Activated T-helper 9 cell treated with anti-CD3 and anti-CD28 coated beads, Interleukin-2, amount 50 U/mL, for 16 hours (primary cell): ENCODE measurements around the gene IQCM.

ENCODE experiments used
- DNase-seq: peaks from one replicate; pipeline ENCODE4 v3.0.0-alpha.2; 2020; ENCODE audit warnings: low read depth

IQCM gene

DNA sequence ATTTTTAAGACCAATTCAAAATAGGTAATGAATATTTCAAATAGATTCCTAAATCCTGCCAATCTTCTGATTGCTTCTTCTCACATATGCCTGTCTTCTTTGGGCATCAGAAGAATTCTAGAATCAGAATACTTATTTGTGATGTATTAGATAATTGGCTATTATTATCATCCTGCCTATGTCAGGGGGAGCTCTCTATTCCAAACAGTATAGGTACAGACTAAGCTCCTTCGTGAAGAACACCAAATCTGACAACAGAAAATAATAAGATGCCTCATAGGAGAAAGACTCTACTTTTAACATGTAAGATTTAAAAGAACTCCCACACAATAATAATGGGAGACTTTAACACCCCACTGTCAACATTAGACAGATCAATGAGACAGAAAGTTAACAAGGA is at the start of gene IQCM:
Gene IQCM, minus strand, starts transcription at position 101 of the 400 bp plus-strand sequence. CDS start 73,152 bp downstream, outside the sequence.
- DNase-seq: no peak

- no peak for DNase-seq
These were observed 41.8 kb upstream of the IQCM start for GRCh38 chr4:149857446-149857845.

GRCh38 chr4:149845743-149846142 is 30.1 kb upstream of the IQCM start:
- no peak for DNase-seq

- DNase-seq: no peak
These were observed 26.0 kb upstream of the IQCM start for GRCh38 chr4:149841686-149842085.

GRCh38 chr4:149838036-149838435 is 22.4 kb upstream of the IQCM start:
- no peak for DNase-seq

GRCh38 chr4:149836546-149836945 is 20.9 kb upstream of the IQCM start:
- no peak for DNase-seq

DNA sequence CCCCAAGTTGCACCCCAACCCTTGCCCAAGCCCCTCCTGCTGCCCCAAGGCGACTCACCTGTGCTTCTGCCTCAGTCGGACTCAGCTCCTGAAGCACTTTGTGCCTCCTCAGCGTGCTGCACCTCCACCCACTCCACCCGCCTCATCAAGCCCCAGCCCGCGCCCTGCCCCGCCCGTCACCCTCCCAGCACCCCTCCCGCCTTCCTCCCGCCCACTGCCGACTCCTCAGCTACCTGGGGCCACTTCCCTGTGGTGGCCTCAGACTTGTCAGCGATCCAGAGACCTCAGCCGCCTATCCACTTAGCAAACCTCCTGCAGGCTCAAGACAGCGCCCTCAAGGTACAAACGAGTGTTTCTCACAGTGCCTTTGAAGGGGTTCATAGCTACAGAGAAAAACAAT is 19.6 kb upstream of the IQCM start:
- DNase-seq: no peak

DNA sequence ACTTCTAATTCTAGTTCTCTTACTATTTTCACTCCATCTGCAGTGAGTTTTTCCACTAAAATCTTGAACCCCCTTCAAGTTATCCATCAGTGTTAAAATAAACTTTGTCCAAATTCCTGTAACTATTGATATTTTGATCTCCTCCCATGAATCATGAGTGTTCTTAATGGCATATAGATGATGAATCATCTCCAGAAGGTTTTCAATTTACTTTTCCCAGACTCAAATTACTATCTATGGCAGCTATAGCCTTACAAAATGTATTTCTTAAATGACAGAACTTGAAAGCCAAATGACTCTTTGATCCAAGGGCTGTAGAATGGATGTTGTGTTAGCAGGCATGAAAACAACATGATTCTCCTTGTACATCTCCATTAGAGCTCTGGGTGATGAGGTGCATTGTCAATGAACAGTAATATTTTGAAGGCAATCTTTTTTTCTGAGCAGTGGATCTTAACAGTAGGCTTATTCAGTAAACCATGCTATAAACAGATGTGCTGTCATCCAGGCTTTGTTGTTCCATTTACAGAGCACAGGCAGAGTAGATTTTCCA is 16.1 kb upstream of the IQCM start:
- no peak for DNase-seq

DNA sequence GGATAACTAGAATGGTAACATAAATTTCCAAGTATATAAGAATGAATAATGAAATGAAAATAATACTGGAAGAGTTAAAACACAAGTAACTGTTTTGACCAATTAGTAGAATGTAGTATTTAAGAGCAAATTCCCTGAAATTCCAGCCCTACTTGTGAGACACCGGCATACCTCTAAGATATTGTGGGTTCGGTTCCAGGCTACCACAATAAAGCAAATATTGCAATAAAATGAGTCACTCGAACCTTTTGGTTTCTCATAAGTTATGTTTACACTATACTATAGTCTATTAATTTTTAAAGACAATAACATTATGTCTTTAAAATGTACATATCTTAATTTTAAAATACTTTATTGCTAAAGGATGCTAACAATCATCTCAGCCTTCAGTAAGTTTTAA is 15.2 kb upstream of the IQCM start:
- no peak for DNase-seq

DNA sequence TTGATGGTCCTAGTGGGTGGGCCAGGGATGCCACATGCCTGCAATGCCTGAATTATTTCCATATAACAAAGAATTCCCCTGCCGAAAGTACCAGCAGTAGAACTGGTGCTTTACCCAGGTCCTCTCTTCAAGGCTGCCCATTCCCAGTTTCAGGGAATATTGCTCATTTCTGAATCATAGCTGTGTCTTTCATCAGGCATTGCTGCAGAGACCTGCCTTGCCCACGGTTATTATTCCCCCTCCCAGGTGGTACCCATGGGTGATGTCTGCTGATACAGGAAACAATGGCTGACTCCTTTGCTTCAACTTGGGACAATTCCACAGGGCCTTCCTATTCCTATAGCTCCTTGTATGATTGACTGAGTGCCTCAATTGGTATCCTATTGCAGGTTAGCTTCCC is 9.7 kb upstream of the IQCM start:
- no peak for DNase-seq

GRCh38 chr4:149823769-149824221 is 8.2 kb upstream of the IQCM start:
- DNase-seq: no peak

- DNase-seq: no peak
These were observed 14.2 kb downstream of the IQCM start for GRCh38 chr4:149801416-149801815.

DNA sequence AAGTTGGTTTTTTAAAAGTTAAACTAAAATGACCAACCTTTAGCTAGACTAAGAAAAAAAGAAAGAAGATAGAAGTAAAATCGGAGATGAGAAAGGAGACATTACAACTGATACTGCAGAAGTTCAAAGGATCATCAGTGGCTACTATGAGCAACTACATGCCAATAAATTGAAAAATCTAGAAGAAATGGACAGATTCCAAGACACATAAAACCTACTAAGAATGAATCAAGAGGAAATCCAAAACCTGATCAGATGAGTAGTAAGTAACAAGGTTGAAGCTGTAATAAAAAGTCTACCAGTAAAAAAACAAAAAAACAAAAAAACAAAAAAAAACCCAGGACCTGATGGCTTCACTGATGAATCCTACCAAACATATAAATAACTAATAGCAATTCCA is 16.1 kb downstream of the IQCM start:
- no peak for DNase-seq

DNA sequence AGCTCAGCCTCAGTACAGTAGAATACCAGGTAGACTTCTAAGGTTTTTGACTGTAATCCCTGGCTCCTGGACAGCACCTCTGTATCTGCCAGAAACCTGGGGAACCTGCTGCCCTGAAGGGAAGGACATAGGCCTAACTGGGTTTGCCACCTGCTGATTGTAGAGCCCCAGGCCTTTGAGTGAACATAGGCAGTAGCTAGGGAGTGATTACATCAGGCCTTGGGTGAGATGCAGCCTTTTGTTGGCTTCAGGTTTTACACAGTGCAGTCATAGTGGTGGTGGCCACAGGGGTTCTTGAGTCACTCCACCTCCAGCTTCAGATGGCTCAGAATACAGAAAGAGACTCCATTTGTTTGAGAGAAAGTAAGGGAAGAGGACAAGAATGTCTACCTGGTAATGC is 19.3 kb downstream of the IQCM start:
- no peak for DNase-seq

- no peak for DNase-seq
These were observed 20.4 kb downstream of the IQCM start for GRCh38 chr4:149795256-149795655.

DNA sequence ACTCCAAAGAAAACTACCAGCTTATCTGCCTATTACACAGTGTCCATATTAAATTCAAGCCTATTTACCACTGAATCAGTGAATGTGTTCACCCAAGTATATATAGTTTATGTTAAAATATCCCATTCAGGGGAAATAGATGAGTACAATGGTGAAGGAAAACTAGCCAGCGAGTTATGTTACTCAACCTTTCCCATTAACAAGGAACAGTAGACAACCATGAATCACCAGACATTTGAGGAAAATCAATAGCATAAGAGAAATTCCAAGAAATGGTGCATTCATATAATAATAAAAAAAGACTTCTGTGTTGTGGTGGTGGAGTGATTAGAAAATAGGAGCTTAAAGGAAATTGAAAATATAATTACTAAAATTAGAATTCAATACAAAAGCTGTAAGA is 21.3 kb downstream of the IQCM start:
- DNase-seq: no peak

DNA sequence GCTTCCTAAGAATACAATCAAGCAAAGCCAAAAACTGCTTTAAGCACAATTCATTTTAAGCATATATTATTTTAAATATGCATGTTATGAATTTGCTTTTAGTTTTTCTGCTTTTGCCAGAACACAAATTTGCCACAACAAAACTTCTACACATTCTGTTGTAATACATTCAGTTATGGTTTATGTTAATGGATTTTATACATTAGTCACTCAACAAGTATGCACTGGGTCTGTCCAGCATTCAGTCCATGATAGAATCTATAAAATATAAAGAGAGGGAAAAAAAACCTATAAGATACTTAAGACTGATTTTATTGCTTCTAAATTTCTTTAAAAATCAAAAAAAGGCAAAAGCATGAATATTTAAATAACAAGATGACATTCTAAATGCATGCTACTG is 22.2 kb downstream of the IQCM start:
- DNase-seq: no peak

DNA sequence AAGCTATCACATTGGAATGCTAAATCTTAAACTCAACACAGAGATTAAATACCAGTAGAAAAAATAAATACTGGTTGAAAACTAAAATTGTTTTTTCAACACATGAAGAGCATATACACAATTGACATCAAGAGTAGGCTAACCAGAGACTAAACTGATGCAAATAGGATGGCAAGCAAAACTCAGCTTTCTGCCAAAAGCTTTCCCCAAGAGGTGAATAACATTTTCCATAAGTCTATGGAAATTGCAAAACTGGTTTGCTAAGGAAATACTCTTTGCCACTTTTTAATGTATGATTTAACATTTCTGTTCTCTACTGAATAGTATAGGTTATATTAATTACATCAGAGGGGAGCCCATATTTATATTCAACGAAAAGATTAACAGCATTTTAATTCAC is 23.8 kb downstream of the IQCM start:
- DNase-seq: no peak

- no peak for DNase-seq
These were observed 25.3 kb downstream of the IQCM start for GRCh38 chr4:149790172-149790907.

DNA sequence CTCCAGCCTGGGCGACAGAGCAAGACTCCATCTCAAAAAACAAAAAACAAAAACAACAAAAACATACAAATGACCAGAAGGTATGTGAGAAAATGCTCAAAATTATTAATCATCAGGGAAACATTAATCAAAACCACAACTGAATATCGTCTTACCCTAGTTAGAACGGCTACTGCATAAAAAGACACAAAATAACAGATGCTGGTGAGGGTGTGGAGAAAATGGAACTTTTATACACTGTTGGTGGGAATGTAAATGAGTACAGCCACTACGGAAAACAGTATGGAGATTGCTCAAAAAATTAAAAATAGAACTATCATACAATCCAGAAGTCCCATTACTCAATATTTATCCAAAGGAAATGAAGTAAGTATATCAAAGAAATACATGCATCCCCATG is 27.3 kb downstream of the IQCM start:
- no peak for DNase-seq

DNA sequence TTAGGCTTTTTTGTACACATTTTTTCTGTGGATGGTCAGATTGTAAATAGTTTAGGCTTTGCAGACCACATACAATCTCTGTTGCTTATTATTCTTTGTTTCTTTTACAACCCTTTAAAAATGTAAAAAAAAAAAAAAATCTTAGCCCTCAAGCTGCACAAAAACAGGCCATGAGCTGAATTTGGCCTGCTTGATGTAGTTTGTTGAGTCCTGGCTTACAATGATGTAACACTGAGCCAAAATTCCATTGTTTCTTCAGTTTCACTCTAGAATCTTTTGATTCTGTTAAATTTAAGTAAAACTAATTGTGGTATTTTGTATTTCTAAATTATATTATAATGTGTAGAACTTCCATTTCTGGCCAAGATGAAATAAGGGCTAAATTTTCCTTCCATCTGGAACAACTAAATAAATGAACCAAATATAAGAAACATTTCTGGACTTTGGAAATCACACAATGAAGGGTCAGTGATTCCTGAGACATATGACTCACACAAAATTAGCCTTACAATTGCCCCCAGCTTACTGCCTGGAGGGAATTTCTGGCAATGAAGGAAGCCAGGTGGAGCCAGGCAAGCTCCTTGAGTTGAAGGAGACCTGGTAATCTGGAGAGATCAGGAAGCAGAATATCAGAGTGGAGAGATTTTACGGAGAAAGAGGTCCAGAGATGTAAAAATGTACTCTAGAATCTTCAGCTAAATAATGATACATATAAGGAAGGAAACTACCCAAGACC is 29.8 kb downstream of the IQCM start:
- no peak for DNase-seq

DNA sequence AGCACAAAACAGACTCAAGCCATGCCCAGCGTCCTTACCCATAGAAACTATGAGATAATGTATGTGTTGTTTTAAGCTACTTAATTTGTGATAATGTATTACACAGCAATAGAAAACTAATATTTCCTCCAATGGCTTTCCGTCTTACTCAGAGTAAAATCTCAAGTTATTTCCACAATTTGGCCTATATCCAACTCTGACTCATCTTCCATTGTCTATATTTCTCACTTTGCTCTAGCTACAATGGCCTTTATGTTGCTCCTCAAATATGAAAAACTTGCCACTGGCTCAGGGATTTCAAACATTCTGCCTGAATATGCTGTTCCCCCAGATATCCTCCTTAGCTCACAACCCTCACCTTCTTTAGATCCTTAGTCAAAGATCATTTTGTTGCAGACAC is 31.6 kb downstream of the IQCM start:
- no peak for DNase-seq

DNA sequence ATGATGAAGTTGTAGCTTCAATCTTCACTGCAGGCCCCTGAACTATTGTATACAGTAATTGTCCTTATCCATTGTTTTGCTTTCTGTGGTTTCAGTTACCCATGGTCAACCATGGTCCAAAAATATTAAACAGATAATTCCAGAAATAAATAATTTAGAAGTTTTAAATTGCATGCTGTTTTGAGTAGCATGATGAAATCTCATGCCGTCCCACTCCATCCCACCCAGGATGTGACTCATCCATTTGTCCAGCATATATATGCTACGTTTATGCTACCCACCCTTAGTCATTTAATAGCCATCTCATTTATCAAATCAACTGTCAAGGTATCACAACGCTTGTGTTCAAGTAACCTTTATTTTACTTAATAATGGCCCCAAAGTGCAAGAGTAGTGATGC is 34.5 kb downstream of the IQCM start:
- no peak for DNase-seq
